Natural killer cell (primary cell): ENCODE measurements around the gene SSBP2. TPM values are rescaled to one million over a fixed set of nuclear protein-coding genes. Genes with fewer than 3 reads are reported as not detected.

ENCODE experiments used
- ATAC-seq, 3 donors: fragments of 150-1000 bp in 2 of 3; fragments of 200-7000 bp in 1 of 3; cut with Tn5 transposase; 1 replicate in 1 of 3; 2 replicates in 2 of 3; pipeline ENCODE4 v1.10.0; 2021; ENCODE audit warnings: mild to moderate bottlenecking in 2 of 3, moderate library complexity in 2 of 3
- DNase-seq, 2 donors: peaks; one replicate each; pipeline versions ENCODE4 v3.0.0 to v3.0.0-alpha.2; 2013 to 2021; ENCODE audit warnings: mixed read lengths in 1 of 2
- H3K27ac ChIP-seq: one replicate; pipeline ENCODE4 v1.5.1; 2013; ENCODE audit warnings: mild to moderate bottlenecking, low read length
- H3K27me3 ChIP-seq: one replicate; pipeline ENCODE4 v1.6.1; 2013; ENCODE audit warnings: low read length; ENCODE audit not compliant: control insufficient read depth, insufficient read depth
- H3K36me3 ChIP-seq: one replicate; pipeline ENCODE4 v1.6.1; 2013; ENCODE audit warnings: low read length; ENCODE audit not compliant: control insufficient read depth, insufficient read depth
- H3K4me1 ChIP-seq: one replicate; pipeline ENCODE4 v1.6.1; 2013; ENCODE audit warnings: low read length; ENCODE audit not compliant: control insufficient read depth, insufficient read depth
- H3K4me3 ChIP-seq: one replicate; pipeline ENCODE4 v1.5.1; 2013; ENCODE audit warnings: low read length
- H3K9me3 ChIP-seq: one replicate; pipeline ENCODE4 v1.6.1; 2013; ENCODE audit warnings: low read length; ENCODE audit not compliant: control insufficient read depth, insufficient read depth
- H3K27ac Mint-ChIP-seq, 2 donors: one replicate each; pipeline ENCODE4 v1.8.0; 2022; ENCODE audit warnings: mild to moderate bottlenecking in 2 of 2, mixed read lengths in 2 of 2, moderate library complexity in 1 of 2
- H3K27me3 Mint-ChIP-seq, 2 donors: one replicate each; pipeline ENCODE4 v1.8.0; 2022; ENCODE audit warnings: low read depth in 2 of 2, mixed read lengths in 2 of 2
- H3K36me3 Mint-ChIP-seq: one replicate; pipeline ENCODE4 v1.8.0; 2022; ENCODE audit warnings: mixed read lengths
- H3K4me1 Mint-ChIP-seq, 2 donors: one replicate each; pipeline ENCODE4 v1.8.0; 2022; ENCODE audit warnings: mixed read lengths in 2 of 2
- H3K4me3 Mint-ChIP-seq: one replicate; pipeline ENCODE4 v1.8.0; 2022; ENCODE audit warnings: mild to moderate bottlenecking, moderate library complexity, mixed read lengths
- H3K9me3 Mint-ChIP-seq, 2 donors: one replicate each; pipeline ENCODE4 v1.8.0; 2022; ENCODE audit warnings: mixed read lengths in 2 of 2
- WGBS: methylation state at CpG from one replicate; pipeline ENCODE4 v1.1.7; 2013; ENCODE audit warnings: missing lambda C conversion rate; ENCODE audit not compliant: insufficient coverage; 5-methylcytosine and 5-hydroxymethylcytosine counted together
- intact Hi-C: fragments of 100-400 bp; cut with micrococcal nuclease; formaldehyde crosslinking; loops from one replicate; pipeline ENCODE4 v1.14.2; 2022
- total RNA-seq, 4 donors: library from RNA; stranded (reverse); fragments of 120-200 nt in 1 of 4; gene quantifications; one replicate each; pipeline versions ENCODE4 v1.2.3 to v1.2.4, GENCODE V29; 2013 to 2022
- TF ChIP-seq, protein P1 (sequence below): fragments of 200-600 bp; IDR thresholded peaks from one replicate; pipeline ENCODE4 v1.8.0; 2022; ENCODE audit warnings: antibody characterized with exemption

SSBP2 gene
- total RNA-seq, 3 donors from 2014 or later (not counting 1 experiment from before 2014, with no cell fraction given), result 13.1 to 17.3 (median 14.8) TPM

DNA sequence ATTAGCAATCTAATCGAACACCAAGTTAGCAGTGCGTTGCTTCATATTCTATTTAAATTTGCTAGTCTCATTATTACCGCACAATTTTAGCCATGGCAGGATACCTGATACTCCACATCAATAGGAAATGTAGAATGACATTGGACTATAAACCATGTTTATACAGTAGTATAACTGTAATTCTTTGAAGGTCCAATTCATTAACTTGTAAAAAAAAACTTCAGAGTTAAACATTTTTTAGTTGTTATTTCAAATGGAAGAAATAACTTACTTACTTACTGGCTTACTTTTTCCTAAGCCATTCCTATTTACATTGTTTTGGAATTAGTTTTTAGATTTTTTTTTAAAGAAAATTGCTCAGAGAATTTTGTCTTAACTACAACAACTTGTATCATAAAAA is 321.5 kb downstream of the SSBP2 start:
- H3K4me3 ChIP-seq, result no peak overlapping the region
- no peak overlapping the region for H3K27ac ChIP-seq
- intact Hi-C loops, result no loop called here
- no peaks in the 10 kb centered on the region for H3K27me3 Mint-ChIP-seq
- TF ChIP-seq, protein P1, sequence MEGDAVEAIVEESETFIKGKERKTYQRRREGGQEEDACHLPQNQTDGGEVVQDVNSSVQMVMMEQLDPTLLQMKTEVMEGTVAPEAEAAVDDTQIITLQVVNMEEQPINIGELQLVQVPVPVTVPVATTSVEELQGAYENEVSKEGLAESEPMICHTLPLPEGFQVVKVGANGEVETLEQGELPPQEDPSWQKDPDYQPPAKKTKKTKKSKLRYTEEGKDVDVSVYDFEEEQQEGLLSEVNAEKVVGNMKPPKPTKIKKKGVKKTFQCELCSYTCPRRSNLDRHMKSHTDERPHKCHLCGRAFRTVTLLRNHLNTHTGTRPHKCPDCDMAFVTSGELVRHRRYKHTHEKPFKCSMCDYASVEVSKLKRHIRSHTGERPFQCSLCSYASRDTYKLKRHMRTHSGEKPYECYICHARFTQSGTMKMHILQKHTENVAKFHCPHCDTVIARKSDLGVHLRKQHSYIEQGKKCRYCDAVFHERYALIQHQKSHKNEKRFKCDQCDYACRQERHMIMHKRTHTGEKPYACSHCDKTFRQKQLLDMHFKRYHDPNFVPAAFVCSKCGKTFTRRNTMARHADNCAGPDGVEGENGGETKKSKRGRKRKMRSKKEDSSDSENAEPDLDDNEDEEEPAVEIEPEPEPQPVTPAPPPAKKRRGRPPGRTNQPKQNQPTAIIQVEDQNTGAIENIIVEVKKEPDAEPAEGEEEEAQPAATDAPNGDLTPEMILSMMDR, result no peak
- H3K36me3 ChIP-seq, result no peaks in the 10 kb centered on the region
- H3K27me3 ChIP-seq, result no peaks in the 10 kb centered on the region
- no peaks in the 10 kb centered on the region for H3K9me3 ChIP-seq
- no peaks in the 10 kb centered on the region for H3K36me3 Mint-ChIP-seq
- 90% methylated on average over 2 of the region's 3 CpGs for WGBS
- H3K9me3 Mint-ChIP-seq, result no peaks in the 10 kb centered on the region
- H3K4me1 Mint-ChIP-seq, result peaks cover 4 to 6% of the 10 kb centered on the region in 2 donors
- no peaks in the 10 kb centered on the region for H3K4me1 ChIP-seq
- H3K27ac Mint-ChIP-seq, result no peak overlapping the region
- ATAC-seq (no peak), DNase-seq (no peak)
- no peak overlapping the region for H3K4me3 Mint-ChIP-seq

DNA sequence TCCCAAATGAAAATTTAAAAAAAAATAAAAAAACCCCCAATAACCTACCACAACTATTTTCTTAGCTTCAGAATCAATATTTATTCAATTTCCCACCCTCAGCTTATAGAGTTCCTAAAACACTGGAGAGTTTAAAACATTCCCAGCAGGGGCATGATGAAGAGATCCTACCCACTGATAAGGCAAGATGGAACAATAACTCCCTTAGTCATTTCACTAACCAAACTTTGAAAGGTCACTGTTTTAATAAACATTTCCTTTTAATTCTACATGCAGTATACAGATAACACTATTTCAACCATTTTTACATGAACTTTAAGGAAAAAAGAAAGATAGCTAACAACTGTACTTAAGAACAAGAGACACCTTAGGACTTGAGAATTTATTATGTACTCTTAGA is 322.0 kb downstream of the SSBP2 start:
- DNase-seq (no peak), ATAC-seq (no peak)
- H3K4me1 ChIP-seq, result no peaks in the 10 kb centered on the region
- Mint-ChIP-seq H3K4me3 (no peak overlapping the region), H3K27ac (no peak overlapping the region), H3K27me3 (no peaks in the 10 kb centered on the region), H3K36me3 (no peaks in the 10 kb centered on the region), H3K4me1 (peaks cover 4 to 6% of the 10 kb centered on the region in 2 donors), H3K9me3 (no peaks in the 10 kb centered on the region)
- H3K27ac ChIP-seq, result no peak overlapping the region
- intact Hi-C loops, result no loop called here
- H3K4me3 ChIP-seq, result no peak overlapping the region
- H3K27me3 ChIP-seq, result no peaks in the 10 kb centered on the region
- TF ChIP-seq, protein P1, result no peak
- no peaks in the 10 kb centered on the region for H3K36me3 ChIP-seq
- H3K9me3 ChIP-seq, result no peaks in the 10 kb centered on the region

DNA sequence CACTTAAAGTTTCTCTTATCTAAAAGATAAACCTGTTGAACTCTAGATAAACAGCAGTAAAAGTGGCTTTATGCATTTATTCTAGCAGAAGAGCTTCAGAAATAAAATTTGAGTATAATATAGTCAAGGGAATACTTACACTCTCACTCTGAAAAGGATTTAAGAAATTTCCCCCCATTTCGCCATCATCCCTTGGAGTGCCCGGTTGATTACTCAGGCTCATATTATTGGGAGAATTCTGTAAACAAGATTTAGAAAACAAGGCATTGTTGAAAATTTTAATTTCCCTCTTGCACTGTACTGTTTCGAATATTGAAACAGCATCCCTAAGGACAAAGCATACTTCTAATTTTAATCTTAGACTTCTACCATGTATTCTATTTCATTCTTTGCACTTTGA is 322.5 kb downstream of the SSBP2 start:
- TF ChIP-seq, protein P1, result no peak
- DNase-seq (no peak), ATAC-seq (no peak)
- H3K27ac ChIP-seq, result no peak overlapping the region
- no peaks in the 10 kb centered on the region for H3K27me3 Mint-ChIP-seq
- intact Hi-C loops, result no loop called here
- no peaks in the 10 kb centered on the region for H3K9me3 Mint-ChIP-seq
- H3K4me1 ChIP-seq, result no peaks in the 10 kb centered on the region
- H3K4me3 Mint-ChIP-seq, result no peak overlapping the region
- H3K36me3 ChIP-seq, result no peaks in the 10 kb centered on the region
- no peak overlapping the region for H3K4me3 ChIP-seq
- H3K36me3 Mint-ChIP-seq, result no peaks in the 10 kb centered on the region
- H3K4me1 Mint-ChIP-seq, result peaks cover 4 to 6% of the 10 kb centered on the region in 2 donors
- 100% methylated on average over 1 of the region's 3 CpGs for WGBS
- no peak overlapping the region for H3K27ac Mint-ChIP-seq
- H3K9me3 ChIP-seq, result no peaks in the 10 kb centered on the region
- no peaks in the 10 kb centered on the region for H3K27me3 ChIP-seq

GRCh38 chr5:81427566-81427965 is 323.3 kb downstream of the SSBP2 start:
- DNase-seq (no peak), ATAC-seq (no peak)
- no peaks in the 10 kb centered on the region for H3K36me3 Mint-ChIP-seq
- intact Hi-C loops, result no loop called here
- peaks cover 4 to 6% of the 10 kb centered on the region in 2 donors for H3K4me1 Mint-ChIP-seq
- no peak overlapping the region for H3K27ac ChIP-seq
- no peaks in the 10 kb centered on the region for H3K4me1 ChIP-seq
- no peaks in the 10 kb centered on the region for H3K27me3 ChIP-seq
- no peaks in the 10 kb centered on the region for H3K36me3 ChIP-seq
- H3K4me3 ChIP-seq, result no peak overlapping the region
- WGBS, result 90% methylated on average over 1 of the region's 1 CpG
- TF ChIP-seq, protein P1, result no peak
- H3K27me3 Mint-ChIP-seq, result no peaks in the 10 kb centered on the region
- no peak overlapping the region for H3K4me3 Mint-ChIP-seq
- H3K27ac Mint-ChIP-seq, result no peak overlapping the region
- no peaks in the 10 kb centered on the region for H3K9me3 ChIP-seq
- no peaks in the 10 kb centered on the region for H3K9me3 Mint-ChIP-seq
